Karpas-422 (cell line): ENCODE data around the gene DPP6. TPM values are rescaled to one million over a fixed set of nuclear protein-coding genes. Genes with fewer than 3 reads are reported as not detected.

Source experiments
- DNase-seq: peaks from one replicate; pipeline ENCODE4 v3.0.0-alpha.2; 2015
- H2AFZ ChIP-seq: fragments of 200-600 bp; sonication (generic); 2 replicates; pipeline ENCODE4 v1.6.1; 2014; ENCODE audit warnings: antibody characterized with exemption, low read length, mixed read lengths
- H3K27ac ChIP-seq: fragments of 200-600 bp; sonication (generic); 2 replicates; pipeline ENCODE4 v1.5.1; 2014; ENCODE audit warnings: mild to moderate bottlenecking, low read length, moderate library complexity
- H3K27me3 ChIP-seq: fragments of 200-600 bp; sonication (generic); 2 replicates; pipeline ENCODE4 v1.6.1; 2014; ENCODE audit warnings: low read length, mixed read lengths
- H3K36me3 ChIP-seq: fragments of 200-600 bp; sonication (generic); 2 replicates; pipeline ENCODE4 v1.6.1; 2014; ENCODE audit warnings: low read length, mixed read lengths; ENCODE audit not compliant: insufficient read depth
- H3K4me1 ChIP-seq: fragments of 200-600 bp; sonication (generic); 2 replicates; pipeline ENCODE4 v1.6.1; 2014; ENCODE audit warnings: mild to moderate bottlenecking, low read length, mixed read lengths
- H3K4me2 ChIP-seq: fragments of 200-600 bp; sonication (generic); 2 replicates; pipeline ENCODE4 v1.6.1; 2014; ENCODE audit warnings: low read length, low read depth, mild to moderate bottlenecking; ENCODE audit not compliant: poor library complexity, severe bottlenecking
- H3K4me3 ChIP-seq: fragments of 200-600 bp; sonication (generic); 2 replicates; pipeline ENCODE4 v1.5.1; 2014; ENCODE audit warnings: mild to moderate bottlenecking, antibody characterized with exemption, low read length, mixed read lengths
- H3K79me2 ChIP-seq: fragments of 200-600 bp; sonication (generic); 2 replicates; pipeline ENCODE4 v1.6.1; 2014; ENCODE audit warnings: mild to moderate bottlenecking, low read length, mixed read lengths
- H3K9ac ChIP-seq: fragments of 200-600 bp; sonication (generic); 2 replicates; pipeline ENCODE4 v1.6.0; 2014; ENCODE audit warnings: low read length
- H3K9me2 ChIP-seq: fragments of 200-600 bp; sonication (generic), shearing (Covaris generic); replicated peaks from 2 replicates; pipeline ENCODE4 v1.6.0; 2014; ENCODE audit warnings: mild to moderate bottlenecking, low read length, moderate library complexity; ENCODE audit not compliant: insufficient read depth
- H3K9me3 ChIP-seq: fragments of 300-700, 200-600 bp; sonication (generic); 2 replicates; pipeline ENCODE4 v1.6.1; 2014; ENCODE audit warnings: low read length, mixed read lengths
- H4K20me1 ChIP-seq: fragments of 200-600 bp; sonication (generic); 2 replicates; pipeline ENCODE4 v1.6.1; 2014; ENCODE audit warnings: mild to moderate bottlenecking, antibody characterized with exemption, low read length, low read depth; ENCODE audit not compliant: insufficient read depth
- total RNA-seq: library from RNA; depleted of rRNA; stranded (reverse); fragments of >200 nt; shearing (Covaris generic); gene quantifications from 2 replicates; pipeline ENCODE4 v1.2.3, GENCODE V29; 2014; ENCODE audit warnings: low replicate concordance

The DPP6 gene
- total RNA-seq, 1 experiment from 2014 or later: not detected

DNA sequence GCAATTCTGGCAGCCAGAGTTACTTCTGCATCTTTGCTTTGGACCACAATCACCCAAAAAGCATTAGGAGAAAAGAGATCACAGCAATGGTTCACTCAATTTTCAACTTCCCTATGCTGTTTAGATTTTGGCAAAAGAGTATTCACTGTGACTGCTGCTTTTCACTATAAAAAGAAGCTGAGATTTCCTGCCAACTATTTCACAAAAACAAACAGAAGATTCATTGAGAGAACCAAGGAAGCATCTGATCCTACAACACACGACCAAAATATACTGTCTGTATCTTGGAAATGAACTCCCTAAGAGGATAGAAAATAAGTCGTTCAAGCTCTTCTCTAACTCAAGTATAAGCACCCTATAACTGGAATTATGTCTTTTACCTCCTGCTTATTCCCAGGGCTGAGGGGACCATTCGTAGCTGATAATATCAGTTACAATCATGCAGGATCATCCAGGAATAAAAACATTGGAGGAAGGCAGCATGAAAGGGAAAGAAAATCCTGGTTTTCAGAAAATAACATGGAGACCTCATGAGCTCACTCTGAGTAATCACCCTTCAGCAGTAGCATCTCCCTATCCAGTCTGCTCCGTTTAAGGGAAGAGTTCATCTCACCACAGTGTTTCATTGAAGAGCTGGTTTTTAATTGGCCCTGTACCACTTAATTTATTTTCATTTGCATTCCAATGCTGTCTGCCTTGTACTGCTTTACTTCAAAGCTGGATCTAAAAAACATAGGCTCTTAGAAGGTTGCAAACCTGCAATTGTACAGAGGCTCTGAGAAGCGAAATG lies 694.6 kb downstream of the DPP6 start:
- Histone ChIP-seq H4K20me1 (no peaks in the 10 kb centered on the region), H3K4me3 (no peak overlapping the region), H3K9me2 (no peaks in the 10 kb centered on the region), H3K9ac (no peak overlapping the region), H3K4me2 (no peak overlapping the region), H3K9me3 (no peaks in the 10 kb centered on the region), H3K27me3 (no peaks in the 10 kb centered on the region), H3K27ac (no peak overlapping the region), H2AFZ (no peak overlapping the region), H3K79me2 (no peaks in the 10 kb centered on the region), H3K4me1 (no peaks in the 10 kb centered on the region), H3K36me3 (no peaks in the 10 kb centered on the region)
- no peak for DNase-seq

DNA sequence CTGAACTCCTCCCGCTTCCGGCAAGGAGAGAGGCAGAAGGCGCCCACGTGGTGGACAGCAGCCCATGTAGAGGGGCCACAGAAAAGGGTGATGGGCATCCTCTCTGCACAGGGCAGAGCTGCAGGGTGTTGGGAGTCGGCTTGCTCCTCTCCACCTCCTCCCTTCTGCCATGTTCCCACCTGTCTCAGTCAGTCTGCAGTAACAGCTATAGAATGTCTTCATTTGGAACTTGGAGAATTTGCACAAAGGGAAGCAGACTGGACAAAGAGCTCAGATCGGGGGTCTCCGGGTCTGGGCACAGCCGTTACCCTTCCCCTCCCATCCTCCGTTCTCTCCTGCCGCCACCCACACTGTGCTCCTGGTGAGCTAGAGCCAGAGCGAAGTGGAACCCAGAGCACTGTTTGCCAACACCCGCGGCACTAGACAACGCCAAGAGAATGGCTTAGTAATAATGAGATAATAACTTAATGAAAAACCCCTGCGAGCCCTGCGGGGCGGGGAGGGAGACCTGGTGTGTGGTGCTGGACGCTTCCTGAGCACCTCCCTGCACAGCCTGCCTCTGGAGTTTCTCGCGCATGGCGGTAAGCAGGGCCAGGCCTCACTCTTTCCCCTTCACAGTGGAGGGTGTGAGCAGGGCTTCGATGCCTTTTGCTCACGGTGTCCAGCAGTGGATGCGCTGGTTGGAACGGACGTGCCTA lies 696.0 kb downstream of the DPP6 start:
- no peaks in the 10 kb centered on the region for H3K79me2 ChIP-seq
- no peaks in the 10 kb centered on the region for H3K4me1 ChIP-seq
- no peak for DNase-seq
- no peak overlapping the region for H3K9ac ChIP-seq
- no peaks in the 10 kb centered on the region for H3K9me3 ChIP-seq
- no peak overlapping the region for H3K4me2 ChIP-seq
- H3K9me2 ChIP-seq: no peaks in the 10 kb centered on the region
- no peak overlapping the region for H3K27ac ChIP-seq
- no peaks in the 10 kb centered on the region for H3K27me3 ChIP-seq
- H2AFZ ChIP-seq: no peak overlapping the region
- H4K20me1 ChIP-seq: no peaks in the 10 kb centered on the region
- no peaks in the 10 kb centered on the region for H3K36me3 ChIP-seq
- no peak overlapping the region for H3K4me3 ChIP-seq

DNA sequence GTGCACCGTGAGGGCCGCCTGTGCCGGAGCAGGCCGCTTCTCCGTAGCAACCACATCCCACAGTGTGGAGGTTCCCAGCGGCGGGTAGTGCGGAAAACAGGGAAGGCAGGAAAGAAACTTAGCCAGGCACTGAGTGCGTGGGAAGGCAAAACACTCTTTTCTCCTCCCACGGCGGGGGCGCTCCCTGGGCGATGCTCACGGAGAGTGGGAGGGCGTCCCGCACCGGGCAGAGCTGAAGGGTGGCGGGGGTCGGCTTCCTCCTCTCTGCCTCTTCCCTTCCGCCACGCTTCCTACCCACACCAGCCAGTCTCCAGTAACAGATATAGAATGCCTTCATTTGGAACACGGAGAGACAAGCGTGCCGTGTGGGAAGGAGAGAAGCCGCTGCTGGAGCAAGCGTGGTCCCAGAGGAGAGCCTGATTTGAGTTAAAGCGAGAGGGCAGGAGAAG lies 698.2 kb downstream of the DPP6 start:
- no peaks in the 10 kb centered on the region for H3K4me1 ChIP-seq
- no peaks in the 10 kb centered on the region for H3K9me2 ChIP-seq
- H2AFZ ChIP-seq: no peak overlapping the region
- no peak overlapping the region for H3K9ac ChIP-seq
- no peaks in the 10 kb centered on the region for H3K36me3 ChIP-seq
- H3K9me3 ChIP-seq: no peaks in the 10 kb centered on the region
- H3K27me3 ChIP-seq: no peaks in the 10 kb centered on the region
- H3K79me2 ChIP-seq: no peaks in the 10 kb centered on the region
- no peak overlapping the region for H3K4me3 ChIP-seq
- DNase-seq: no peak
- no peak overlapping the region for H3K4me2 ChIP-seq
- no peaks in the 10 kb centered on the region for H4K20me1 ChIP-seq
- no peak overlapping the region for H3K27ac ChIP-seq

DNA sequence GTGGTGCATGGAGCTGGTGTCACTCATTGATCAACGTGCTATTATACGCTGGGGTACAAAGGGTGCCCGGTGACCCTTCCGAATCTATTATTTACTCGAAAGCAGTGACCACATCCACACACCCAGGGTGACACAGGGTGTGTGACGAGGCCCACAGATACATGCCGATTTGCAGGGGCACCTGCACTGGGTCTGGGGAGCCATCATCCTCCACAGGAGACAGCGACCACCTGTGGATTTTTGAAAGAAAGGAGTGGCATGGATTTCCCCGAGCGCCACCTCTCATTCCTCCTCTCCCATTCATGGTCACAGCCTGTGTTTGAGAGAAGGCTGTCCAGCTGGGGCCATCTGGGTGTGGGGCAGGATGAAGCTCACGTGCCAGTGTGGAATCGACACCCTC lies 701.0 kb downstream of the DPP6 start:
- Histone ChIP-seq H3K79me2 (no peaks in the 10 kb centered on the region), H3K27ac (no peak overlapping the region)

DNA sequence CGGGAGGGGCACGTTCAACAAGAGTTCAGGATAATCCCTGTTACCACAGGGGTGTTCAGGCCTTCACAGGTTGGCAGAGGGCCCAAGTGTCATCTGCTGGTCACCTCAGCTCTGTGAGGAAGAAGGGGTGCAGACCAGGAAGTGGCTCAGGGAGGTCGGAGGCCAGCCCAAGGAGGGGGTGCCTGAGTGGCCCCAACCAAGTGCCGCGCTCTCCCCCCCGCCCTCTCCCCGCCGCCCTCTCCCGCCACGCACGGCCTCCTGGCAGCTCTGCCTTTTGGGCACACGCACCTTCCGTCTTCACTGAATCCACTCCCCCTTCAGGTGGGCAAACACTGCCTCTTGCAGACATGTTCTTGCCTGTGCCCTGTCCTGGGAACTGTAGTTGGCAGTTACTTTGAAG lies 705.6 kb downstream of the DPP6 start:
- no peak overlapping the region for H3K27ac ChIP-seq
- H3K4me3 ChIP-seq: no peak overlapping the region
- H2AFZ ChIP-seq: no peak overlapping the region
- H3K36me3 ChIP-seq: no peaks in the 10 kb centered on the region
- no peaks in the 10 kb centered on the region for H3K79me2 ChIP-seq
- DNase-seq: no peak
- H3K27me3 ChIP-seq: no peaks in the 10 kb centered on the region
- no peak overlapping the region for H3K4me2 ChIP-seq
- H3K9me2 ChIP-seq: no peaks in the 10 kb centered on the region
- no peaks in the 10 kb centered on the region for H3K9me3 ChIP-seq
- H3K9ac ChIP-seq: no peak overlapping the region
- H3K4me1 ChIP-seq: no peaks in the 10 kb centered on the region
- H4K20me1 ChIP-seq: no peaks in the 10 kb centered on the region

More for the DNA sequence above, 701.0 kb downstream of the DPP6 start:
- Histone ChIP-seq H3K9me2 (no peaks in the 10 kb centered on the region), H3K9ac (no peak overlapping the region), H3K36me3 (no peaks in the 10 kb centered on the region), H3K4me3 (no peak overlapping the region), H3K4me1 (no peaks in the 10 kb centered on the region), H3K9me3 (no peaks in the 10 kb centered on the region), H3K27me3 (no peaks in the 10 kb centered on the region), H2AFZ (no peak overlapping the region), H3K4me2 (no peak overlapping the region), H4K20me1 (no peaks in the 10 kb centered on the region)
- DNase-seq: no peak

DNA sequence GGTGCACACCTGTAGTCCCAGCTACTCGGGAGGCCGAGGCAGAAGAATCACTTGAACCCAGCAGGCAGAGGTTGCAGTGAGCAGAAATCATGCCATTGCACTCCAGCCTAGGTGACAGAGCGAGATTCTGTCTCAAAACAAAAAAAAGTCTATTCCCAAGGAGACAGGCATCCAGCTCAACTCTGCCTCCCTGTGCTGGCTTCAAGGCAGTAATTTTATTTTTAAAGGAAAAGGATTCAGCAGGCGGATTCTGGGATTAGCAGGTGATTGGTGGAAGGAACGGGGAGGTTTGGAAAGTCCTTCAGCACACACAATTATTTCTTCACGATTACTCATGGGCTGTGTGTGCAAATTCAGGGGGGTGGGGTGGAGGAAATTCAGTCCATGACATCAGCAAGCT lies 707.8 kb downstream of the DPP6 start:
- H3K79me2 ChIP-seq: no peaks in the 10 kb centered on the region
- no peak for DNase-seq
- H3K4me1 ChIP-seq: no peaks in the 10 kb centered on the region
- no peak overlapping the region for H3K9ac ChIP-seq
- H3K4me3 ChIP-seq: no peak overlapping the region
- H3K27ac ChIP-seq: no peak overlapping the region
- H2AFZ ChIP-seq: no peak overlapping the region
- H3K9me3 ChIP-seq: no peaks in the 10 kb centered on the region
- no peaks in the 10 kb centered on the region for H3K9me2 ChIP-seq
- no peaks in the 10 kb centered on the region for H4K20me1 ChIP-seq
- H3K36me3 ChIP-seq: no peaks in the 10 kb centered on the region
- H3K27me3 ChIP-seq: no peaks in the 10 kb centered on the region
- H3K4me2 ChIP-seq: no peak overlapping the region

DNA sequence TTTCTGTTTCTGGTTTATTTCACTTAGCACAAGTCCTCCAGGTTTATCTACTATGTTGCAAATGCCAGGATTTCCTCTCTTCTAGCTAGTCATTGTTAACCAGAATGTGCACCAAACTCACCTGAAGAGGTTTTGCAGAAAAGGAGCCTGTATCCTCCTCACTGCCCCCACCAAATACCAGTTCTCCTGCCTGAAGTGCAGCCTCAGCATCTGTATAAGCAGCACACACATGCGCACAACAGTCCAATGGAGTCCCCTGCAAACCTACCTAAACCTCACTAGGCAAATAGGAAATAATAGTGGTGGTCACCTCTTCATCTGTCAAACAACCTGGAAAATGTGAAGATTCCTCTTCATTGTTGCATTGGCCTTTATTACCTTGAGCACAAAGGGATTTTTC lies 712.9 kb downstream of the DPP6 start:
- no peaks in the 10 kb centered on the region for H3K9me2 ChIP-seq
- no peak for DNase-seq
- H3K9me3 ChIP-seq: no peaks in the 10 kb centered on the region
- H2AFZ ChIP-seq: no peak overlapping the region
- no peak overlapping the region for H3K9ac ChIP-seq
- no peaks in the 10 kb centered on the region for H3K4me1 ChIP-seq
- no peak overlapping the region for H3K4me2 ChIP-seq
- no peaks in the 10 kb centered on the region for H3K36me3 ChIP-seq
- H3K27me3 ChIP-seq: no peaks in the 10 kb centered on the region
- H3K4me3 ChIP-seq: no peak overlapping the region
- H3K27ac ChIP-seq: no peak overlapping the region
- H3K79me2 ChIP-seq: no peaks in the 10 kb centered on the region
- H4K20me1 ChIP-seq: no peaks in the 10 kb centered on the region

DNA sequence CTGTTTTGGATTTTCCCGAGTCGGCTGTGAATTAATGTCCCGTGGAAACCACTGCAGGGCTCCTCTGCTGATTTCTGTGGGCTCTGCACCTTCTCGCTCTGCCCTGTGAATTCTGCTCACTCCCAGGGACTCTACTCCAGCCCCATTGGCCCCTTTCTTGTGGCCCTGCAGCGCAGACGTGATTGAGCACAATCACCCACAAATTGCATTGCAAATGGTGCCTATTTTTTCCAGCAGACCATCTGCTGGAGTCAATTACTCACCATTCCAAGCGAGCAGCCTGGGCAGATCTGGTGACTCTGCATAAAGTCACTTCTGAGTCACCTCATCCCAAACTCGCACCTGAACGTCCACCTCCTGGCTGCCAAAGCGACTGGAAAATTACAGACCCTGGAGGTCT lies 714.9 kb downstream of the DPP6 start:
- H3K4me1 ChIP-seq: no peaks in the 10 kb centered on the region
- H2AFZ ChIP-seq: no peak overlapping the region
- H3K36me3 ChIP-seq: no peaks in the 10 kb centered on the region
- H3K4me3 ChIP-seq: no peak overlapping the region
- no peaks in the 10 kb centered on the region for H3K27me3 ChIP-seq
- no peaks in the 10 kb centered on the region for H3K79me2 ChIP-seq
- H3K4me2 ChIP-seq: no peak overlapping the region
- H3K9ac ChIP-seq: no peak overlapping the region
- no peak overlapping the region for H3K27ac ChIP-seq
- no peaks in the 10 kb centered on the region for H3K9me2 ChIP-seq
- H3K9me3 ChIP-seq: no peaks in the 10 kb centered on the region
- no peak for DNase-seq
- H4K20me1 ChIP-seq: no peaks in the 10 kb centered on the region
